ENCODE data around the gene CANT1.
"Not testable (repeated sequence)": the region's sequence is repeated elsewhere in the genome, so short reads cannot be mapped to it uniquely, and the experiment has no call there.

Gene CANT1

GRCh38 chr17:78956254-78956653 is 53.3 kb downstream of the CANT1 start:
- no peak for DNase-seq

- no peak for DNase-seq
Observed at GRCh38 chr17:78954684-78955083, 54.9 kb downstream of the CANT1 start.

- no peak for DNase-seq
Observed at GRCh38 chr17:78953356-78954350, 55.9 kb downstream of the CANT1 start.

- no peak for DNase-seq
Observed at GRCh38 chr17:78952706-78953105, 56.9 kb downstream of the CANT1 start.

- no peak for DNase-seq
Observed at GRCh38 chr17:78951967-78952551, 57.5 kb downstream of the CANT1 start.

- no peak for DNase-seq
Observed at GRCh38 chr17:78950870-78951269, 58.7 kb downstream of the CANT1 start.

GRCh38 chr17:78947235-78948149 is 62.1 kb downstream of the CANT1 start:
- no peak for DNase-seq

- no peak for DNase-seq
Observed at GRCh38 chr17:78946631-78947030, 62.9 kb downstream of the CANT1 start.

GRCh38 chr17:78946131-78946530 is 63.4 kb downstream of the CANT1 start:
- DNase-seq, result no peak

- DNase-seq, result not testable (repeated sequence)
Observed at GRCh38 chr17:78945455-78945854, 64.1 kb downstream of the CANT1 start.

- DNase-seq, result no peak
Observed at GRCh38 chr17:78944956-78945355, 64.6 kb downstream of the CANT1 start.

GRCh38 chr17:78944026-78944425 is 65.5 kb downstream of the CANT1 start:
- no peak for DNase-seq
